Gastrocnemius medialis (tissue), 4 donors: ENCODE measurements around the gene HK1. TPM values are rescaled to one million over a fixed set of nuclear protein-coding genes. Genes with fewer than 3 reads are reported as not detected.

ENCODE experiments used
- ATAC-seq, 2 donors: fragments of 150-250 bp; one replicate each; pipeline ENCODE4 v1.9.1; 2016
- DNase-seq, 2 donors: peaks; one replicate each; pipeline ENCODE4 v3.0.0-alpha.2; 2019
- H3K27ac ChIP-seq, 4 donors: fragments of 200-600 bp; sonication (generic); 1 replicate in 1 of 4; 2 replicates in 3 of 4; pipeline ENCODE4 v1.5.1; 2016 to 2018; ENCODE audit warnings: mild to moderate bottlenecking in 2 of 4, moderate library complexity in 1 of 4
- H3K27me3 ChIP-seq, 3 donors: fragments of 200-600 bp; sonication (generic) in 2 of 3; 1 replicate in 1 of 3; 2 replicates in 2 of 3; pipeline versions ENCODE4 v1.5.1 to v1.6.0; 2016 to 2019; ENCODE audit warnings: mild to moderate bottlenecking in 1 of 3, moderate library complexity in 1 of 3
- H3K36me3 ChIP-seq, 2 donors: fragments of 200-600 bp; sonication (generic) in 1 of 2; one replicate each; pipeline ENCODE4 v1.5.1; 2017 to 2018
- H3K4me1 ChIP-seq, 2 donors: fragments of 200-600 bp; sonication (generic) in 1 of 2; one replicate each; pipeline ENCODE4 v1.5.1; 2016 to 2017; ENCODE audit warnings: mild to moderate bottlenecking in 2 of 2
- H3K4me3 ChIP-seq, 4 donors: fragments of 200-600 bp; sonication (generic) in 3 of 4; 1 replicate in 1 of 4; 2 replicates in 3 of 4; pipeline ENCODE4 v1.5.1; 2016 to 2019; ENCODE audit warnings: mild to moderate bottlenecking in 2 of 4
- H3K9me3 ChIP-seq, 3 donors: fragments of 200-600 bp; sonication (generic) in 2 of 3; 1 replicate in 1 of 3; 2 replicates in 2 of 3; pipeline ENCODE4 v1.5.1; 2016 to 2019
- CTCF ChIP-seq, 5 experiments: fragments of 450-650 bp in 3 of 5; fragments of 200-600 bp in 2 of 5; sonication (generic) in 2 of 5; IDR thresholded peaks in 4 of 5; conservative IDR thresholded peaks in 1 of 5; 1 replicate in 4 of 5; 2 replicates in 1 of 5; pipeline ENCODE4 v1.5.1; 2016 to 2019; ENCODE audit warnings: antibody characterized with exemption in 5 of 5, mild to moderate bottlenecking in 3 of 5, moderate library complexity in 3 of 5
- POLR2A ChIP-seq, 2 donors: fragments of 450-650 bp; IDR thresholded peaks; one replicate each; pipeline ENCODE4 v1.6.1; 2017; ENCODE audit warnings: antibody characterized with exemption in 2 of 2, mild to moderate bottlenecking in 2 of 2, moderate library complexity in 2 of 2
- in situ Hi-C, 4 donors: fragments of 200-750 bp; cut with MboI; loops; one replicate each; pipeline versions ENCODE4 v1.15.0 to v1.8.0; 2017; ENCODE audit warnings: low sequenced_read_pairs in 4 of 4
- intact Hi-C: fragments of 100-400 bp; cut with DNase I; formaldehyde crosslinking; loops from one replicate; pipeline ENCODE4 v1.15.1; 2023; ENCODE audit warnings: low total_unique reads
- total RNA-seq, 4 donors: library from RNA; depleted of rRNA; stranded (reverse); fragments of >200 nt; gene quantifications; one replicate each; pipeline versions ENCODE4 v1.1.0 to v1.2.3, GENCODE V29; 2016

Gene HK1
- total RNA-seq, 4 donors from 2014 or later: 168 to 331 (median 246) TPM

- H3K27me3 ChIP-seq: no peaks in the 10 kb centered on the region
- no peaks in the 10 kb centered on the region for H3K9me3 ChIP-seq
- no peak for ATAC-seq
- in situ Hi-C loops: no loop called here
- DNase-seq: no peak
- no peak overlapping the region for H3K27ac ChIP-seq
- H3K4me1 ChIP-seq: no peaks in the 10 kb centered on the region
- no peak overlapping the region for H3K4me3 ChIP-seq
- H3K36me3 ChIP-seq: no peaks in the 10 kb centered on the region
- intact Hi-C loops: no loop called here
- TF ChIP-seq POLR2A (IDR thresholded peaks at IDR 0.05) (no peak), CTCF (IDR thresholded peaks at IDR 0.05 in 4 of 5, conservative IDR thresholded peaks at IDR 0.05 in 1 of 5) (no peak)
Measured at GRCh38 chr10:69254877-69255276, 23.4 kb upstream of the HK1 start.

GRCh38 chr10:69259547-69260243 lies 18.6 kb upstream of the HK1 start:
- in situ Hi-C loops (no loop called here), intact Hi-C loops (no loop called here)
- Histone ChIP-seq H3K36me3 (no peaks in the 10 kb centered on the region), H3K4me3 (no peak overlapping the region), H3K27ac (no peak overlapping the region), H3K4me1 (no peaks in the 10 kb centered on the region), H3K9me3 (no peaks in the 10 kb centered on the region), H3K27me3 (no peaks in the 10 kb centered on the region)
- no peak for TF ChIP-seq POLR2A (IDR thresholded peaks at IDR 0.05)
- no peak for TF ChIP-seq CTCF (IDR thresholded peaks at IDR 0.05 in 4 of 5, conservative IDR thresholded peaks at IDR 0.05 in 1 of 5)
- ATAC-seq (no peak), DNase-seq (no peak)

GRCh38 chr10:69261184-69261583 lies 17.1 kb upstream of the HK1 start:
- Histone ChIP-seq H3K4me3 (no peak overlapping the region), H3K4me1 (no peaks in the 10 kb centered on the region), H3K27me3 (no peaks in the 10 kb centered on the region), H3K36me3 (no peaks in the 10 kb centered on the region), H3K9me3 (no peaks in the 10 kb centered on the region), H3K27ac (no peak overlapping the region)
- intact Hi-C loops: no loop called here
- no peak for DNase-seq
- TF ChIP-seq CTCF (IDR thresholded peaks at IDR 0.05 in 4 of 5, conservative IDR thresholded peaks at IDR 0.05 in 1 of 5): no peak
- no peak for TF ChIP-seq POLR2A (IDR thresholded peaks at IDR 0.05)
- in situ Hi-C loops: no loop called here
- no peak for ATAC-seq

GRCh38 chr10:69262292-69262751 lies 16.0 kb upstream of the HK1 start:
- Histone ChIP-seq H3K9me3 (no peaks in the 10 kb centered on the region), H3K27ac (no peak overlapping the region), H3K4me1 (no peaks in the 10 kb centered on the region), H3K36me3 (no peaks in the 10 kb centered on the region), H3K27me3 (no peaks in the 10 kb centered on the region), H3K4me3 (no peak overlapping the region)
- intact Hi-C loops (no loop called here), in situ Hi-C loops (no loop called here)
- DNase-seq: no peak
- TF ChIP-seq POLR2A (IDR thresholded peaks at IDR 0.05) (no peak), CTCF (IDR thresholded peaks at IDR 0.05 in 4 of 5, conservative IDR thresholded peaks at IDR 0.05 in 1 of 5) (no peak)
- ATAC-seq: no peak

- in situ Hi-C loops: no loop called here
- no peak overlapping the region for H3K27ac ChIP-seq
- no peak for ATAC-seq
Measured at GRCh38 chr10:69265521-69265920, 12.8 kb upstream of the HK1 start.

More at GRCh38 chr10:69265521-69265920, 12.8 kb upstream of the HK1 start:
- no peak for DNase-seq
- H3K9me3 ChIP-seq: no peaks in the 10 kb centered on the region
- TF ChIP-seq CTCF (IDR thresholded peaks at IDR 0.05 in 4 of 5, conservative IDR thresholded peaks at IDR 0.05 in 1 of 5) (no peak), POLR2A (IDR thresholded peaks at IDR 0.05) (no peak)
- intact Hi-C loops: no loop called here
- no peak overlapping the region for H3K4me3 ChIP-seq
- no peaks in the 10 kb centered on the region for H3K36me3 ChIP-seq
- H3K4me1 ChIP-seq: no peaks in the 10 kb centered on the region
- H3K27me3 ChIP-seq: no peaks in the 10 kb centered on the region
